Measurements from ENCODE around the gene ABCB1. TPM values are rescaled to one million over a fixed set of nuclear protein-coding genes. Genes with fewer than 3 reads are reported as not detected.
A peak's percentile ranks its signal among the peaks of the same experiment; 100 is the strongest.

Gene ABCB1
- total and polyA plus RNA-seq, 2 of the 13 experiments (the other 11 are each of a cell fraction or from before 2014, with no cell fraction given), result 42.8 to 52.6 TPM

- no peak for TF ChIP-seq ZNF407 (CRISPR knock-in tag; IDR thresholded peaks at IDR 0.05; ENCODE audit: not compliant biosample characterization)
- peak; percentile 95 for TF ChIP-seq SALL1 (CRISPR knock-in tag; IDR thresholded peaks at IDR 0.05)
- TF ChIP-seq HOXA5 (CRISPR knock-in tag; IDR thresholded peaks at IDR 0.05), result no peak
- TF ChIP-seq ZNF24 (IDR thresholded peaks at IDR 0.05), result no peak
- TF ChIP-seq ZSCAN20 (CRISPR knock-in tag; IDR thresholded peaks at IDR 0.05; ENCODE audit: borderline replicate concordance), result no peak
- TF ChIP-seq MAFG (CRISPR knock-in tag; IDR thresholded peaks at IDR 0.05), result no peak
- TF ChIP-seq, protein P1, sequence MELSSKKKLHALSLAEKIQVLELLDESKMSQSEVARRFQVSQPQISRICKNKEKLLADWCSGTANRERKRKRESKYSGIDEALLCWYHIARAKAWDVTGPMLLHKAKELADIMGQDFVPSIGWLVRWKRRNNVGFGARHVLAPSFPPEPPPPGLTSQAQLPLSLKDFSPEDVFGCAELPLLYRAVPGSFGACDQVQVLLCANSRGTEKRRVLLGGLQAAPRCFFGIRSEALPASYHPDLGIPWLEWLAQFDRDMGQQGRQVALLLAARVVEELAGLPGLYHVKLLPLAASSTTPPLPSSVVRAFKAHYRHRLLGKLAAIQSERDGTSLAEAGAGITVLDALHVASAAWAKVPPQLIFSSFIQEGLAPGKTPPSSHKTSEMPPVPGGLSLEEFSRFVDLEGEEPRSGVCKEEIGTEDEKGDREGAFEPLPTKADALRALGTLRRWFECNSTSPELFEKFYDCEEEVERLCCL (CRISPR knock-in tag; IDR thresholded peaks at IDR 0.05; ENCODE audit: borderline replicate concordance), result no peak
- TF ChIP-seq ZNF558 (CRISPR knock-in tag; IDR thresholded peaks at IDR 0.05; ENCODE audit: borderline replicate concordance), result no peak
- TF ChIP-seq, protein P2, sequence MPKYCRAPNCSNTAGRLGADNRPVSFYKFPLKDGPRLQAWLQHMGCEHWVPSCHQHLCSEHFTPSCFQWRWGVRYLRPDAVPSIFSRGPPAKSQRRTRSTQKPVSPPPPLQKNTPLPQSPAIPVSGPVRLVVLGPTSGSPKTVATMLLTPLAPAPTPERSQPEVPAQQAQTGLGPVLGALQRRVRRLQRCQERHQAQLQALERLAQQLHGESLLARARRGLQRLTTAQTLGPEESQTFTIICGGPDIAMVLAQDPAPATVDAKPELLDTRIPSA (CRISPR knock-in tag; IDR thresholded peaks at IDR 0.05; ENCODE audit: borderline replicate concordance), result no peak
- 0 out of 2 replicates have a peak, but pooled peaks have one; percentile 11 for TF ChIP-seq ZNF547 (CRISPR knock-in tag; IDR thresholded peaks at IDR 0.05)
- TF ChIP-seq ZNF609 (CRISPR knock-in tag; IDR thresholded peaks at IDR 0.05; ENCODE audit: borderline replicate concordance), result peak; percentile 42; the same call in 1 of the 2 replicates
- TF ChIP-seq KDM1A (CRISPR knock-in tag; IDR thresholded peaks at IDR 0.05), result peak; percentile 36; the same call in 1 of the 2 replicates
- TF ChIP-seq, protein P3, sequence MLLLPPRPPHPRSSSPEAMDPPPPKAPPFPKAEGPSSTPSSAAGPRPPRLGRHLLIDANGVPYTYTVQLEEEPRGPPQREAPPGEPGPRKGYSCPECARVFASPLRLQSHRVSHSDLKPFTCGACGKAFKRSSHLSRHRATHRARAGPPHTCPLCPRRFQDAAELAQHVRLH (CRISPR knock-in tag; IDR thresholded peaks at IDR 0.05; ENCODE audit: borderline replicate concordance, low read depth), result peak; percentile 71; the same call in 1 of the 2 replicates
These were observed 136.7 kb downstream of the ABCB1 start (continued) for GRCh38 chr7:87463982-87464381.
